KBM-7 (cell line): ENCODE measurements around the gene DCAF6.
"Not testable (repeated sequence)": the region's sequence is repeated elsewhere in the genome, so short reads cannot be mapped to it uniquely, and the experiment has no call there.

Experiments
- DNase-seq: peaks from one replicate; pipeline ENCODE4 v3.0.0-alpha.2; 2015
- in situ Hi-C: fragments of 300-500 bp; cut with MboI; formaldehyde crosslinking; loops from 2 replicates; pipeline ENCODE4 v1.14.3; 2020; ENCODE audit warnings: low sequenced_read_pairs, low pct_unique_long_range_greater_than_20kb, mixed read lengths

DCAF6 gene

GRCh38 chr1:167936068-167936929 is at the start of gene DCAF6:
DCAF6 (plus strand) TSS chr1:167936683; CDS start chr1:167936912, 229 bp downstream.
- peak; percentile 99 for DNase-seq
- in situ Hi-C loops, result no loop called here

GRCh38 chr1:167887187-167887586 is 49.3 kb upstream of the DCAF6 start:
- in situ Hi-C loops, DNase-seq: not testable (repeated sequence)

- in situ Hi-C loops, result no loop called here
- DNase-seq, result no peak
Measured at GRCh38 chr1:167890400-167890799, 46.1 kb upstream of the DCAF6 start.

GRCh38 chr1:167893798-167894197 is 42.7 kb upstream of the DCAF6 start:
- DNase-seq, result peak; percentile 11
- in situ Hi-C loops, result no loop called here

- in situ Hi-C loops, result no loop called here
- no peak for DNase-seq
Measured at GRCh38 chr1:167898578-167899222, 37.8 kb upstream of the DCAF6 start.

GRCh38 chr1:167899253-167899681 is 37.2 kb upstream of the DCAF6 start:
- in situ Hi-C loops, result no loop called here
- DNase-seq, result no peak

- DNase-seq, result no peak
- in situ Hi-C loops, result no loop called here
Measured at GRCh38 chr1:167900907-167901306, 35.6 kb upstream of the DCAF6 start.

GRCh38 chr1:167904652-167905130 is 31.8 kb upstream of the DCAF6 start:
- in situ Hi-C loops, result no loop called here
- DNase-seq, result no peak

- DNase-seq, result peak; percentile 32
- in situ Hi-C loops, result no loop called here
Measured at GRCh38 chr1:167905182-167905581, 31.3 kb upstream of the DCAF6 start.

- in situ Hi-C loops, result no loop called here
- DNase-seq, result peak; percentile 23
Measured at GRCh38 chr1:167905671-167906070, 30.8 kb upstream of the DCAF6 start.

- in situ Hi-C loops, result no loop called here
- peak; percentile 63 for DNase-seq
Measured at GRCh38 chr1:167909691-167910180, 26.7 kb upstream of the DCAF6 start.

- in situ Hi-C loops, result no loop called here
Measured at GRCh38 chr1:167910530-167910929, 26.0 kb upstream of the DCAF6 start.

GRCh38 chr1:167911413-167911812 is 25.1 kb upstream of the DCAF6 start:
- in situ Hi-C loops, result no loop called here
- peak; percentile 20 for DNase-seq

More at GRCh38 chr1:167910530-167910929, 26.0 kb upstream of the DCAF6 start:
- no peak for DNase-seq

- DNase-seq, result no peak
- in situ Hi-C loops, result no loop called here
Measured at GRCh38 chr1:167912294-167912693, 24.2 kb upstream of the DCAF6 start.

- DNase-seq, result no peak
- in situ Hi-C loops, result no loop called here
Measured at GRCh38 chr1:167913895-167914496, 22.5 kb upstream of the DCAF6 start, which contains the start of gene ADCY10. ADCY10 (minus strand) TSS chr1:167914134; CDS start chr1:167905140, 8,994 bp downstream.

- no peak for DNase-seq
- in situ Hi-C loops, result no loop called here
Measured at GRCh38 chr1:167915569-167915968, 20.9 kb upstream of the DCAF6 start.

- no peak for DNase-seq
- in situ Hi-C loops, result no loop called here
Measured at GRCh38 chr1:167916766-167917511, 19.5 kb upstream of the DCAF6 start.

GRCh38 chr1:167922023-167922422 is 14.5 kb upstream of the DCAF6 start:
- no peak for DNase-seq
- in situ Hi-C loops, result no loop called here

- no peak for DNase-seq
- in situ Hi-C loops, result no loop called here
Measured at GRCh38 chr1:167922611-167923074, 13.8 kb upstream of the DCAF6 start.
